DND-41 (cell line): ENCODE measurements around the gene DNAH1.

ENCODE experiments used
- ATAC-seq: fragments of 200-7000 bp; cut with Tn5 transposase; 3 replicates; pipeline ENCODE4 v1.9.1; 2021; ENCODE audit warnings: low read depth; ENCODE audit not compliant: insufficient read depth
- DNase-seq: peaks from one replicate; pipeline ENCODE4 v3.0.0-alpha.2; 2020
- H2AFZ ChIP-seq: 2 replicates; pipeline ENCODE4 v1.6.0; 2012; ENCODE audit warnings: low read depth, low read length
- H3K27ac ChIP-seq: 2 replicates; pipeline ENCODE4 v1.5.1; 2012; ENCODE audit warnings: low read length, inconsistent platforms
- H3K27me3 ChIP-seq: fragments of 200-600 bp; sonication (generic); 2 replicates; pipeline ENCODE4 v1.6.0; 2012; ENCODE audit warnings: low read length, mild to moderate bottlenecking, inconsistent platforms; ENCODE audit not compliant: insufficient read depth, poor library complexity
- H3K36me3 ChIP-seq: 2 replicates; pipeline ENCODE4 v1.5.1; 2012; ENCODE audit warnings: low read length, inconsistent platforms; ENCODE audit not compliant: insufficient read depth
- H3K4me1 ChIP-seq: 2 replicates; pipeline ENCODE4 v1.5.1; 2012; ENCODE audit warnings: mild to moderate bottlenecking, low read length; ENCODE audit not compliant: insufficient read depth
- H3K4me2 ChIP-seq: 2 replicates; pipeline ENCODE4 v1.6.0; 2012; ENCODE audit warnings: mild to moderate bottlenecking, moderate library complexity, low read length, inconsistent platforms; ENCODE audit not compliant: insufficient read depth
- H3K4me3 ChIP-seq, 2 experiments: fragments of 200-600 bp in 1 of 2; shearing (Covaris generic) in 1 of 2; 2 replicates each; pipeline ENCODE4 v1.5.1; 2012 to 2016; ENCODE audit warnings: inconsistent platforms in 2 of 2, low read length in 2 of 2, mild to moderate bottlenecking in 2 of 2, low read depth in 1 of 2, moderate library complexity in 1 of 2
- H3K79me2 ChIP-seq: 2 replicates; pipeline ENCODE4 v1.6.0; 2012; ENCODE audit warnings: low read length, inconsistent platforms; ENCODE audit not compliant: insufficient read depth
- H3K9ac ChIP-seq: 2 replicates; pipeline ENCODE4 v1.6.0; 2012; ENCODE audit warnings: low read depth, mild to moderate bottlenecking, inconsistent platforms, low read length, moderate library complexity
- H3K9me3 ChIP-seq: 2 replicates; pipeline ENCODE4 v1.5.1; 2012; ENCODE audit warnings: low read length, moderate library complexity, mild to moderate bottlenecking, inconsistent platforms; ENCODE audit not compliant: insufficient read depth, severe bottlenecking
- H4K20me1 ChIP-seq: 2 replicates; pipeline ENCODE4 v1.6.0; 2012; ENCODE audit warnings: low read length; ENCODE audit not compliant: insufficient read depth
- EZH2 ChIP-seq: IDR thresholded peaks from 3 replicates; pipeline ENCODE4 v1.6.1; 2012; ENCODE audit warnings: borderline replicate concordance, low read depth, mild to moderate bottlenecking, moderate library complexity, low read length, inconsistent platforms; ENCODE audit not compliant: severe bottlenecking
- TF ChIP-seq, protein P1 (sequence below): IDR thresholded peaks from 2 replicates; pipeline ENCODE4 v1.5.1; 2012; ENCODE audit warnings: borderline replicate concordance, low read length, moderate library complexity, mild to moderate bottlenecking; ENCODE audit not compliant: poor library complexity, severe bottlenecking; ENCODE audit errors: extremely low read depth

DNAH1 gene

DNA sequence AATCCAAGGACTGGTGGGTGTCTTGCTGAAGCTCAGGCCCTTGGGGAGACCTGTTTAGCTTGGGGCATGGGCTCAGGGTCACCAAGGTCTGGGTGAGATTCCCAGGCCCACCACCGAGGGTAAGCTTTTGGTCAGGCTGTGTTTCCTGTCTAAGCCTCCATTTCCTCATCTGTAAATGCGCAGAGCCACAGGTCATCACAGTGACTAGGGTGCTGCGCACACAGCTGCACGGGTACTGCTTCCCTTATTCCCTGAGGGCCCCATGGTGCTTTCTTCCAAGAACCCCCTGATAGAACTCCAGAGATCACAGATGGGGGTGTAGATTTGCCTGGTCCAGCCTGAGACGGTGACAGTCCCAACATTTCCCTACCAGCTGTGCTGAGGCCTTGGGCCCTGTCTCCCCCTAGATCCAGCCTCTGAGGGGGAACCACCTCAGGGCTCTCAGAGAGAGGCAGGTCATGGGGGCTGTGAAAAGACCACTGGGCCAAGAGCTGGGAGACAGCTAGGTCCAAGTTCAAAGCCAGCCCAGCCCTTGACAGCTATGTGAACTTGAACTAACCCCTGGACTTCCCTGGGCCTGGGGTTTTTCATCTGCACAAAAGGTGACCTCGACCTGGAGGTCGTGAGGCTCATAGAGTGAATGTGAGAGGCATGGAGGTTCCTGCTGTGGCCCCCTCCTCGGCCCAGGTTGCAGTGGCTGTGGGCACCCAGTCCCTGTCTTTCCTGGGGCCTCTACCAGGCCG lies 68.1 kb downstream of the DNAH1 start:
- no peaks in the 10 kb centered on the region for H3K9me3 ChIP-seq

DNA sequence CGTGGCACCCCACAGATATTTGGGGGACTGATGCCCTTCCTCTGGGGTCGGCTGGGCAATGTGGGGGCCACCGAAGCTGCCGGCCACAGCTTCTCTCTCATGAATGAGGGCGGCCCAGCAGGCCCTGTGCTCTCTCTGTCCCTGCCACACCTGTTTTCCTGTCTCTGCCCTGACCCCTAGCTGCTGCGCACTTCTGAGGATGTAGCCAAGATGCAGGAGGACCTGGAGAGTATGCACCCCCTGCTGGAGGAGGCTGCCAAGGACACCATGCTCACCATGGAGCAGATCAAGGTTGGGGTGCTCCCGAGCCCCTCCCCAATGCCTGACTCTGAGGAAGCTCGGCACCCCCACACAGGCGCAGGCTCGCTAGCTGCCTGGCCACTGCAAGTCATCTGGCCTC lies 69.0 kb downstream of the DNAH1 start:
- Histone ChIP-seq H3K27ac (no peak overlapping the region), H3K4me2 (no peak overlapping the region), H3K4me1 (no peaks in the 10 kb centered on the region), H2AFZ (no peak overlapping the region), H4K20me1 (no peaks in the 10 kb centered on the region; the same call in 1 of the 2 replicates), H3K9me3 (no peaks in the 10 kb centered on the region), H3K4me3 (no peak overlapping the region), H3K79me2 (no peaks in the 10 kb centered on the region), H3K9ac (no peak overlapping the region), H3K27me3 (no peaks in the 10 kb centered on the region), H3K36me3 (no peaks in the 10 kb centered on the region)
- peak; percentile 73 for ATAC-seq
- DNase-seq: peak; percentile 51
- TF ChIP-seq EZH2: no peak
- TF ChIP-seq, protein P1, sequence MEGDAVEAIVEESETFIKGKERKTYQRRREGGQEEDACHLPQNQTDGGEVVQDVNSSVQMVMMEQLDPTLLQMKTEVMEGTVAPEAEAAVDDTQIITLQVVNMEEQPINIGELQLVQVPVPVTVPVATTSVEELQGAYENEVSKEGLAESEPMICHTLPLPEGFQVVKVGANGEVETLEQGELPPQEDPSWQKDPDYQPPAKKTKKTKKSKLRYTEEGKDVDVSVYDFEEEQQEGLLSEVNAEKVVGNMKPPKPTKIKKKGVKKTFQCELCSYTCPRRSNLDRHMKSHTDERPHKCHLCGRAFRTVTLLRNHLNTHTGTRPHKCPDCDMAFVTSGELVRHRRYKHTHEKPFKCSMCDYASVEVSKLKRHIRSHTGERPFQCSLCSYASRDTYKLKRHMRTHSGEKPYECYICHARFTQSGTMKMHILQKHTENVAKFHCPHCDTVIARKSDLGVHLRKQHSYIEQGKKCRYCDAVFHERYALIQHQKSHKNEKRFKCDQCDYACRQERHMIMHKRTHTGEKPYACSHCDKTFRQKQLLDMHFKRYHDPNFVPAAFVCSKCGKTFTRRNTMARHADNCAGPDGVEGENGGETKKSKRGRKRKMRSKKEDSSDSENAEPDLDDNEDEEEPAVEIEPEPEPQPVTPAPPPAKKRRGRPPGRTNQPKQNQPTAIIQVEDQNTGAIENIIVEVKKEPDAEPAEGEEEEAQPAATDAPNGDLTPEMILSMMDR: peak; percentile 65

More for the DNA sequence above, 68.1 kb downstream of the DNAH1 start:
- Histone ChIP-seq H2AFZ (no peak overlapping the region), H4K20me1 (no peaks in the 10 kb centered on the region; the same call in 1 of the 2 replicates), H3K4me3 (no peak overlapping the region), H3K4me1 (no peaks in the 10 kb centered on the region), H3K4me2 (no peak overlapping the region), H3K9ac (no peak overlapping the region), H3K36me3 (no peaks in the 10 kb centered on the region), H3K79me2 (no peaks in the 10 kb centered on the region), H3K27me3 (no peaks in the 10 kb centered on the region), H3K27ac (no peak overlapping the region; the same call in 1 of the 2 replicates)
- no peak for ATAC-seq
- no peak for DNase-seq
- TF ChIP-seq, protein P1: no peak
- TF ChIP-seq EZH2: no peak

DNA sequence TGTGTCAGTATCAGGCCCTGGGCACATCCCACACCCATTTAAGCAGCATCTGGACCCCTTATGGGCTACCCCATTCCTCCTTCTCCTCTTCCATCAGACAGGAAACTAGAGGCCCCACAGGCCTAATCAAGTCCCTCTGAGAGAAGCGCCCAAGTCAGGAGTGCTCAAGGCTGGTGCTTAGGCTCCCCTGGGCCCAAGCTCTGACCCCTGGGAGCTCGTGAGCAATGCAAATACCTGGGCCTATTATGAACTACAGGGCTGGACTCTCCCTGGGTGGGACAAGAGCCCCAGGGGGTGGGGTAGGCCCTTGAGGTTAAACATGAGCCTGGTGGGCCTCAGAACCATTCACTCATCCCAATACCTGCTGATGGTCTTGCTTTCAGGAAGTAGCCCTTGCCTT lies 71.4 kb downstream of the DNAH1 start:
- no peak overlapping the region for H3K9ac ChIP-seq
- H3K4me3 ChIP-seq: no peak overlapping the region
- no peaks in the 10 kb centered on the region; the same call in 1 of the 2 replicates for H4K20me1 ChIP-seq
- H3K27me3 ChIP-seq: no peaks in the 10 kb centered on the region
- H3K4me2 ChIP-seq: no peak overlapping the region
- TF ChIP-seq, protein P1: no peak
- no peak for TF ChIP-seq EZH2
- H3K36me3 ChIP-seq: no peaks in the 10 kb centered on the region
- no peak overlapping the region for H3K27ac ChIP-seq
- H2AFZ ChIP-seq: no peak overlapping the region
- H3K9me3 ChIP-seq: no peaks in the 10 kb centered on the region
- no peak for DNase-seq
- no peak for ATAC-seq
- H3K4me1 ChIP-seq: no peaks in the 10 kb centered on the region
- H3K79me2 ChIP-seq: no peaks in the 10 kb centered on the region
